Cardiac fibroblast (primary cell): ENCODE measurements around the gene VRTN.
A peak's percentile ranks its signal among the peaks of the same experiment; 100 is the strongest.

Experiments used
- DNase-seq, 2 donors: peaks; one replicate each; pipeline versions ENCODE4 v3.0.0 to v3.0.0-alpha.2; 2010; ENCODE audit warnings: low read depth in 2 of 2
- H3K4me3 ChIP-seq, 2 donors: replicated peaks in 1 of 2; 1 replicate in 1 of 2; 2 replicates in 1 of 2; pipeline ENCODE4 v1.5.1; 2011; ENCODE audit warnings: low read depth in 2 of 2, low read length in 2 of 2, mild to moderate bottlenecking in 2 of 2, moderate library complexity in 1 of 2
- TF ChIP-seq, protein P1 (sequence below): IDR thresholded peaks from one replicate; pipeline ENCODE4 v1.5.1; 2011; ENCODE audit warnings: low read depth, mild to moderate bottlenecking, low read length, inconsistent platforms

The VRTN gene

DNA sequence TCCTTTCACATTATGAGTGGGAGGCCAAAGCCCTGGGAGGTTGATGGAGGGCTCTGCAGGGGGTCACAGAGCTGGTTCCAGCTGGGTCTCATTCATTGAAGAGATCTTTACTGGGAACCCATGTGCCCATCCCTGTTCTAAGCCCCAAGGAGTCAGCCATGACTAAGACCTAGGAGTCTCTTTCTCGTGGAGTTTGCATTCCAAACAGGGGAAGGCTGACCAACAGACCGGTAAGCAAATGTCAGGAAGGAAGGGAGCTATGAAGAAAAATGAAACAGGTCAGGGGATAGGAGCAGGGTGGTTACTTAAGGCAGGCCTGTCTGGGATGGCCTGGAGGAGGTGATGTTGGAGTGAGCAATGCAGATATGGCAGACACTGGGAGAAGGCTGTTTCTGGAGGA, 46.3 kb downstream of the VRTN start:
- no peak for DNase-seq
- no peak overlapping the region for H3K4me3 ChIP-seq
- TF ChIP-seq, protein P1, sequence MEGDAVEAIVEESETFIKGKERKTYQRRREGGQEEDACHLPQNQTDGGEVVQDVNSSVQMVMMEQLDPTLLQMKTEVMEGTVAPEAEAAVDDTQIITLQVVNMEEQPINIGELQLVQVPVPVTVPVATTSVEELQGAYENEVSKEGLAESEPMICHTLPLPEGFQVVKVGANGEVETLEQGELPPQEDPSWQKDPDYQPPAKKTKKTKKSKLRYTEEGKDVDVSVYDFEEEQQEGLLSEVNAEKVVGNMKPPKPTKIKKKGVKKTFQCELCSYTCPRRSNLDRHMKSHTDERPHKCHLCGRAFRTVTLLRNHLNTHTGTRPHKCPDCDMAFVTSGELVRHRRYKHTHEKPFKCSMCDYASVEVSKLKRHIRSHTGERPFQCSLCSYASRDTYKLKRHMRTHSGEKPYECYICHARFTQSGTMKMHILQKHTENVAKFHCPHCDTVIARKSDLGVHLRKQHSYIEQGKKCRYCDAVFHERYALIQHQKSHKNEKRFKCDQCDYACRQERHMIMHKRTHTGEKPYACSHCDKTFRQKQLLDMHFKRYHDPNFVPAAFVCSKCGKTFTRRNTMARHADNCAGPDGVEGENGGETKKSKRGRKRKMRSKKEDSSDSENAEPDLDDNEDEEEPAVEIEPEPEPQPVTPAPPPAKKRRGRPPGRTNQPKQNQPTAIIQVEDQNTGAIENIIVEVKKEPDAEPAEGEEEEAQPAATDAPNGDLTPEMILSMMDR: no peak

DNA sequence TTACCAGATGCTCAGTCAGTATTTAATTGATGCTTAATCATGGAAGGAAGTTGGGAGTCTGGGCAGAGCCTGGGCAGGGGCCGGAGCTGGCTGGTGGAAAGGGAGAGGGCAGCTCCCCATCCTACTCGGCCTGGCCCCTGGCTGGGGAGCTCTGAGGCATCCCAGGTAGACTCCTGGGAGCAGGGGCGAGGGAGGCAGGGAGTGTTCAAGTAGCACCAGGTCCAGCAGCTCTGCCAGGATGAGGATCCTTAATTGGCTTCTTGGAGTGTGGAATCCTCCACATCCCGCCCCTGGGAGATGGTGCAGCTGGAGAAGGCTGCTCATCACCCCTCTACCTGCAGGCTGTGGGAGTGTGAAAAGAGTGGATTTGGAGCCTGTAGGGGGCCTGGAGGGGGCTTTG, 46.8 kb downstream of the VRTN start:
- DNase-seq: no peak
- no peak overlapping the region for H3K4me3 ChIP-seq
- TF ChIP-seq, protein P1: no peak

DNA sequence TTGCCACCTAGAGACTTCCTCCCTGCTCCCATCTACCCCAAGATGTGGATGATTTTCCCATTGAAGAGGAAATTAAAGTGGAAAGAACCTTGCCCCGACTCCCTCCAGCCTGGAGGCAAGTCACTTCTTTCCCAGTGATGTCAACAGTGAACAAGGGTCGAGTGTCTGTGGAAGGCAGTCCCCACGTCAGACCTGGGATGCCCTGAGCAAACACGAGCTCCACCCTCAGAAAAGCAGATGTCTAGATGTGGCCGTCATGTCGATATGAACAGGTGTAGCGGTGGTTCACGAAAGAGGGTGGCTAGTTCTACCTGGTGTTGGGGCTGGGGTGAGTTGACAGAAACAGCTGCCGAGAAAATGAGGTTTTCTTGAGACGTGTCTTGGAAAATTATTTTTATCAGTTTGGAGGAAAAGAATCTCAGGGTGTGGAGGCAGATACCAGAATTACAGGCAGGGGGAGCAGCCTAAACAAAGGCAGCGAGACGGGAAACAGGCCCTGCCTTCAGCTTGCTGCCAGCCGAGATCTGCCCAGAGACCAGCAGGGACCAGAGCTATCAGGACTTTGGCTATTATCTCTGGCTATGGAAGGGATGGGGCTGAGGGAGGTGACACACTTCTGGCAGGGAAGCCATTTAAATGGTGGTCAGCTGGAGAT, 51.9 kb downstream of the VRTN start:
- no peak overlapping the region for H3K4me3 ChIP-seq
- DNase-seq: peak; percentile 11 to 16
- TF ChIP-seq, protein P1: peak; percentile 22

DNA sequence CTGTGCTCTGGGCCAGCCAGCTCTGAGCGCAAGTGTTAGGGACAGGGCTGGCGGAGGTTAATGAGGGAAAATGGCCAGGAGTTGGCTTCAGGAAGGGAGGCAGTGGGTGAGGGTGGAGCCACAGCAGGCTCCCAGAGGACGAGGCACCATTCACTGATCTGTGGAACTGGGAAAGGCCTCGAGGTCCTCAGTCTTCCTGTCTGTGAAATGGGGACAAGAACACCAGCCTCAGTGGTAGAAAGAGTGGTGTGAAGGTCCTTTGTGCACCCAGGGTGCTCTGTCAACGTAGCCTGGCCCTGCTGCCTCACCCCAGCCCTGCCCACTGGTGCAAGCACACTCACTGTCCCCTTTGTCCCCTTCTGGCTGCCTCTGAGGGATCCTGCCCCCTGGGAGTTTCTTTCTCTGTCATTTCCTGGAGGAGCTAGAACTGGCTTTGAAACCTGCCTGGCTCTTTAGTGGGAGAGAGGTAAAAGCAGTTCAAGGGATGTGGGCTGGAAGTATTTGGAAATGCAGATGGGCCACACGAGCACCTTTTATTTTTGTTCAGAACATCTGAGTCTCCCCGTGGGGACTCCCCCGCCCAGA, 52.7 kb downstream of the VRTN start:
- no peak overlapping the region for H3K4me3 ChIP-seq
- no peak for DNase-seq
- TF ChIP-seq, protein P1: no peak

DNA sequence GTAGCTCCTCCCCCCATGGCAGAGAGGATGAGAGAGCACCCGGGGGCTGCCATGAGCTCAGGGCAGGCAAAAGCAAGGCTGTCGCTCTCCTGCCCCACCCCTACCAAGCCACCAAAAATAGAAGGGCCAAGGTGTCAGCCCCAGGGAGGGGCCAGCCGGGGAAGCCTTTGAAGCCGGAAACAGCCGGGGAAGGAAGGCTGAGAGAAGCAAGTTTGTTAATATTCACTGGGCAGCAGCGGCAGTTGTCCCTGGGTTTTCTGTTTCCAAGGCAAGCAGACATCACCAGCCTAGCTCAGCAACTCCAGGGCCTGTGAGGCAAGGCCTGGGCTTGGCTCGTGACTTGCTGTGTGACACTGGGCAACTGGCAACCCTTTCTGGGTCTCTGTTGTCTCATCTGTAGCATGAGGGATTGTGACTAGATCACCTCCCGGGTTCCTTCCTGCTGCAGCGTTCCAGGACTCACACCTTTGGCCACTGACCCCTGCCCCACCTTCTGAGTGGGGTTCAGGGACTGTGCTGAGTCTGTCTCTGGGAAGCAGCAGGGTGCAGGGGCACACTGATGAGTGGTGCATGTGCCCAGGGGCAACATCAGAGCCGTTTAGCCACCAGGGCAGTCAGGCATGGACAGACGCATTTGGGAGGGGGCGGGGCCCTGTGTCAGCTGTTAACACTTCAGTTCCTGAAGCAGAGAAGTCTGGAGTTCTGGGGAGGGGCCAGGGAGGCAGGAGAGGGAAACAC, 53.4 kb downstream of the VRTN start:
- no peak for DNase-seq
- TF ChIP-seq, protein P1: no peak
- H3K4me3 ChIP-seq: no peak overlapping the region

DNA sequence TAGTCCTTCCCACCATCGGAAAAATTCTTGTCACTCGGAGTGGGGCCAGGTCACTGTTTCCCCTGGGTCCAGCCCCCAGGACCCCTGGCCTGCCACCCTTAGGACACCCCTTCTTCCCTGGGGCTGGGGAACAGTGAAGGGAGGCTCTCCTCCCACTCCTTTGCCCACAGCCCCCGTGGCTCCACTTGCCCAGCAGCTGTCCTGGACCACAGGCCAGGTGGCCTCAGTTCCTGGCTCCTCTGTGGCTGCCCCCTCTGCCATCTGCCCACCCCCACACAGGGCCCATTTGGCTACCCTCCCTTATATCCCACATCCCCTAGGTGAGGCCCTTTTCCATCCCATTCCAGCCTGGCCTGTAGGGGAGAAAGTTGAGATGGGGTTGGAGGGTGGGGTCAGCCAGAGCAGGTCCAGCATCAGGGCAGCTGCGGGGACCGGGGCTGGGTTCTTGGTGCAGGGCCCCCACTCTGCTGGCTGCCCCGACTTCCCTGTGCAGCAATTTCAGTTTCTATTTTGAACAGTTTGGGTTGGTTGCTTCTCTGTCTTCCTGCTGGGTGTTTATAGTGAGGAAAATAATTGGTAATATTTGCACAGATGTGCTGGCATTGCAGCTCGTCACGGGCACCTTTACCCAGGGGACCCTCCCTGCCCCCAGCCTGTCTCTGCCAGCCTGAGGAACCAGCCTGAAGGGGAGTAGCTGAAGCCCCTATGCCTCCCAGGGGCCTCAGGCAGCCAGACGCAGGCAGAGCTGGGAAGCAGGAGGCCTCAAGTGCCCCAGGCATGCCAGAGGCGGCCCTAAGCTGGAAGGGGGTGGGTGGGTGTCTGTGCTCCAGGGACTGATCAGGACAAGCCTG, 54.4 kb downstream of the VRTN start:
- TF ChIP-seq, protein P1: no peak
- H3K4me3 ChIP-seq: no peak overlapping the region
- DNase-seq: no peak
